Body of pancreas (tissue), 4 donors: ENCODE data around the gene PLXNB2. TPM values are rescaled to one million over a fixed set of nuclear protein-coding genes. Genes with fewer than 3 reads are reported as not detected.

Source experiments
- ATAC-seq: fragments of 150-250 bp; one replicate; pipeline ENCODE4 v1.9.1; 2016
- DNase-seq, 4 donors: peaks; one replicate each; pipeline ENCODE4 v3.0.0-alpha.2; 2019
- H3K27ac ChIP-seq, 4 donors: fragments of 200-600 bp; sonication (generic); 1 replicate in 3 of 4; 2 replicates in 1 of 4; pipeline versions ENCODE4 v1.5.1 to v1.6.1; 2016 to 2019; ENCODE audit warnings: mild to moderate bottlenecking in 1 of 4, mixed read lengths in 1 of 4, moderate library complexity in 1 of 4
- H3K27me3 ChIP-seq, 2 donors: fragments of 200-600 bp; sonication (generic); one replicate each; pipeline ENCODE4 v1.6.0; 2016; ENCODE audit warnings: mild to moderate bottlenecking in 1 of 2
- H3K36me3 ChIP-seq, 2 donors: fragments of 200-600 bp; sonication (generic); replicated peaks in 1 of 2; 2 replicates each; pipeline ENCODE4 v1.5.1; 2016; ENCODE audit warnings: low read depth in 2 of 2; ENCODE audit not compliant: insufficient read depth in 1 of 2
- H3K4me1 ChIP-seq: fragments of 200-600 bp; sonication (generic); one replicate; pipeline ENCODE4 v1.6.0; 2016
- H3K4me3 ChIP-seq, 2 donors: fragments of 200-600 bp; sonication (generic); 1 replicate in 1 of 2; 2 replicates in 1 of 2; pipeline ENCODE4 v1.5.1; 2016 to 2019
- H3K9me3 ChIP-seq, 3 donors: fragments of 200-600 bp; sonication (generic); 1 replicate in 2 of 3; 2 replicates in 1 of 3; pipeline ENCODE4 v1.5.1; 2016
- CTCF ChIP-seq, 7 experiments: fragments of 450-650 bp in 4 of 7; fragments of 200-600 bp in 3 of 7; sonication (generic) in 3 of 7; IDR thresholded peaks; one replicate each; pipeline ENCODE4 v1.5.1; 2016 to 2019; ENCODE audit warnings: antibody characterized with exemption in 7 of 7
- POLR2A ChIP-seq, 3 donors: fragments of 450-650 bp; IDR thresholded peaks; one replicate each; pipeline ENCODE4 v1.6.1; 2016; ENCODE audit warnings: antibody characterized with exemption in 3 of 3, mild to moderate bottlenecking in 2 of 3
- WGBS, 2 donors: methylation state at CpG; one replicate each; pipeline ENCODE4 v1.1.5; 2017; 5-methylcytosine and 5-hydroxymethylcytosine counted together
- intact Hi-C: fragments of 100-400 bp; cut with DNase I; formaldehyde crosslinking; loops from one replicate; pipeline ENCODE4 v1.15.1; 2023
- total RNA-seq, 2 donors: library from RNA; depleted of rRNA; stranded (reverse); fragments of >200 nt; gene quantifications; one replicate each; pipeline ENCODE4 v1.1.0, GENCODE V29; 2016

PLXNB2 gene
- total RNA-seq, 2 donors from 2014 or later, result 113 to 140 TPM

GRCh38 chr22:50269573-50269969, 37.9 kb downstream of the PLXNB2 start:
- intact Hi-C loops, result loop anchor here (5.0 kb wide), 1 partner anchor 63 kb away; no protein-coding TSS in a partner anchor
- H3K4me1 ChIP-seq, result peaks cover 52% of the 10 kb centered on the region

GRCh38 chr22:50268655-50269113, 38.8 kb downstream of the PLXNB2 start:
- Histone ChIP-seq H3K27me3 (no peaks in the 10 kb centered on the region), H3K36me3 (no peaks in the 10 kb centered on the region), H3K9me3 (no peaks in the 10 kb centered on the region), H3K4me3 (no peak overlapping the region), H3K27ac (no peak overlapping the region), H3K4me1 (peaks cover 49% of the 10 kb centered on the region)
- peak; percentile 63 to 84 (median 78) for DNase-seq
- ATAC-seq, result peak; percentile 20
- TF ChIP-seq CTCF (IDR thresholded peaks at IDR 0.05), result no peak
- no peak for TF ChIP-seq POLR2A (IDR thresholded peaks at IDR 0.05)
- 26 to 37% methylated on average over 6 to 9 of the region's 9 CpGs for WGBS, 2 donors
- intact Hi-C loops, result loop anchor here (5.0 kb wide), 1 partner anchor 64 kb away; no protein-coding TSS in a partner anchor

More at GRCh38 chr22:50269573-50269969, 37.9 kb downstream of the PLXNB2 start:
- 35% methylated on average over 17 of the region's 18 CpGs; no CpG with 5 or more reads in 1 of the 2 donors for WGBS, 2 donors
- no peak for ATAC-seq
- Histone ChIP-seq H3K27ac (peak overlapping the region in 2 of 4 donors; percentile 28 to 44), H3K36me3 (no peaks in the 10 kb centered on the region), H3K4me3 (no peak overlapping the region), H3K27me3 (no peaks in the 10 kb centered on the region), H3K9me3 (no peaks in the 10 kb centered on the region)
- DNase-seq, result no peak
- TF ChIP-seq POLR2A (IDR thresholded peaks at IDR 0.05) (no peak), CTCF (IDR thresholded peaks at IDR 0.05) (no peak)

- no peaks in the 10 kb centered on the region for H3K36me3 ChIP-seq
- H3K4me3 ChIP-seq, result no peak overlapping the region
- peak; percentile 75 to 82 (median 76) for DNase-seq
- WGBS, 2 donors, result 8% methylated on average over 62 of the region's 75 CpGs; no CpG with 5 or more reads in 1 of the 2 donors
- no peaks in the 10 kb centered on the region for H3K9me3 ChIP-seq
- H3K27ac ChIP-seq, result no peak overlapping the region
- TF ChIP-seq POLR2A (IDR thresholded peaks at IDR 0.05), result no peak
- TF ChIP-seq CTCF (IDR thresholded peaks at IDR 0.05), result peak in 4 of 7 experiments; percentile 13 to 30 (median 22)
- H3K4me1 ChIP-seq, result peaks cover 49% of the 10 kb centered on the region
- intact Hi-C loops, result loop anchor here (5.0 kb wide), 1 partner anchor 65 kb away; no protein-coding TSS in a partner anchor
- peak; percentile 65 for ATAC-seq
- H3K27me3 ChIP-seq, result no peaks in the 10 kb centered on the region
Measured at GRCh38 chr22:50267591-50268390, 39.7 kb downstream of the PLXNB2 start.

- no peak overlapping the region for H3K4me3 ChIP-seq
- ATAC-seq (no peak), DNase-seq (no peak)
- TF ChIP-seq CTCF (IDR thresholded peaks at IDR 0.05) (no peak), POLR2A (IDR thresholded peaks at IDR 0.05) (no peak)
- peaks cover 49% of the 10 kb centered on the region for H3K4me1 ChIP-seq
- peaks cover 0 to 3% of the 10 kb centered on the region in 2 donors for H3K27me3 ChIP-seq
- H3K9me3 ChIP-seq, result no peaks in the 10 kb centered on the region
- H3K27ac ChIP-seq, result no peak overlapping the region
- no peaks in the 10 kb centered on the region for H3K36me3 ChIP-seq
- intact Hi-C loops, result loop anchor here (5.0 kb wide), 1 partner anchor 65 kb away; no protein-coding TSS in a partner anchor
- WGBS, 2 donors, result 60% methylated on average over 34 of the region's 37 CpGs; no CpG with 5 or more reads in 1 of the 2 donors
Measured at GRCh38 chr22:50266994-50267393, 40.5 kb downstream of the PLXNB2 start.
